ENCODE data around the gene ATAT1.
A peak's percentile ranks its signal among the peaks of the same experiment; 100 is the strongest.

Gene ATAT1

DNA sequence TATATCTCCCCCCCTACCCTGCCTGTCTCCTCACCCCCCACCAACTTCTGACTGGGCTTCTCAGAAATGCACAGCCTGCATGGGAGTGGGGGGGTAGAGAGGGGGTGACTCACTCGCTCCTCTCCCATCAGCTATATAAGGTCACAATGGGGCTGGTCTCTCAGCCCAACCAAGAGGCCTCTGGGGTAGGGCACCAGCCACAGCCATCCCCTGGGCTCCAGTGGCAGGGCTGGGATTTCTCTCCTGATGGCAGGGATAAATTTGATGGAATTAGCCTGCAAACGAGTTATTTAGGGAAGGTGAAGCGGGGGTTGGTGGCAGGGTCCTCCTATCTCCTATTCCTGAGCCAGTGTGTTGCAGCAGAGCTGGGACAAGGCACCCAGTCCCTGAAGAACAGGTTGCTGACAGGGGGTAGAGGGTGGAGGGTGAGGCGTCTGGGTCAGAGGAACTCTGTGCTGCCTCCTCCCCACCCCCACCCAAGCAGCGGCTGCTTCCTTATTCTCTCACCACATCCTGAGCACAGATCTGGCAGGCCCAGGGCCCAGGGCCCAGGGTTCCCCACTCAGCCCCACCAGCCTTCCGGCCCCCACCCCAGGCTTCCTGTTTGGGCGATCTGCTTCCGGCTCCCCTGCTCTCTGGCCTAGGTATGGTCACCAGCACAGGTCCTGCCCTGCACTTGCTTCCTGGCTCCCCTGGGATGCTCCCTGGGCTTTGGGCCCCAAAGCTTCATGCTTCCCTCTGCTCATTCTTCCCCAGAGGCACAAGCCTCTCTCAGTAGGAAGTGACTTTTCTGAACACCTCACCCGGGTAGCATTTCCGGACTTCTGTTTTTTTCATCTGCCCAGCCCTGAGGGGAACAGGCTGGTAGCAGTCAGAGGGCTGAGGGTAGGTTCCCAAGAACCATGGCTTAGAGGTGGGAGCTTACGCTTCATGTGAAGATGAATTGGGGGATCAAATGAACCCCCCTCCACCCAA is 55.8 kb downstream of the ATAT1 start:
- peak; percentile 65 for ATAC-seq
- TF ChIP-seq ESRRG (CRISPR knock-in tag; IDR thresholded peaks at IDR 0.05) = no peak
- TF ChIP-seq, protein P1, sequence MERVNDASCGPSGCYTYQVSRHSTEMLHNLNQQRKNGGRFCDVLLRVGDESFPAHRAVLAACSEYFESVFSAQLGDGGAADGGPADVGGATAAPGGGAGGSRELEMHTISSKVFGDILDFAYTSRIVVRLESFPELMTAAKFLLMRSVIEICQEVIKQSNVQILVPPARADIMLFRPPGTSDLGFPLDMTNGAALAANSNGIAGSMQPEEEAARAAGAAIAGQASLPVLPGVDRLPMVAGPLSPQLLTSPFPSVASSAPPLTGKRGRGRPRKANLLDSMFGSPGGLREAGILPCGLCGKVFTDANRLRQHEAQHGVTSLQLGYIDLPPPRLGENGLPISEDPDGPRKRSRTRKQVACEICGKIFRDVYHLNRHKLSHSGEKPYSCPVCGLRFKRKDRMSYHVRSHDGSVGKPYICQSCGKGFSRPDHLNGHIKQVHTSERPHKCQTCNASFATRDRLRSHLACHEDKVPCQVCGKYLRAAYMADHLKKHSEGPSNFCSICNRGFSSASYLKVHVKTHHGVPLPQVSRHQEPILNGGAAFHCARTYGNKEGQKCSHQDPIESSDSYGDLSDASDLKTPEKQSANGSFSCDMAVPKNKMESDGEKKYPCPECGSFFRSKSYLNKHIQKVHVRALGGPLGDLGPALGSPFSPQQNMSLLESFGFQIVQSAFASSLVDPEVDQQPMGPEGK (CRISPR knock-in tag; IDR thresholded peaks at IDR 0.05; ENCODE audit: borderline replicate concordance) = peak; percentile 46; the same call in 1 of the 2 replicates

DNA sequence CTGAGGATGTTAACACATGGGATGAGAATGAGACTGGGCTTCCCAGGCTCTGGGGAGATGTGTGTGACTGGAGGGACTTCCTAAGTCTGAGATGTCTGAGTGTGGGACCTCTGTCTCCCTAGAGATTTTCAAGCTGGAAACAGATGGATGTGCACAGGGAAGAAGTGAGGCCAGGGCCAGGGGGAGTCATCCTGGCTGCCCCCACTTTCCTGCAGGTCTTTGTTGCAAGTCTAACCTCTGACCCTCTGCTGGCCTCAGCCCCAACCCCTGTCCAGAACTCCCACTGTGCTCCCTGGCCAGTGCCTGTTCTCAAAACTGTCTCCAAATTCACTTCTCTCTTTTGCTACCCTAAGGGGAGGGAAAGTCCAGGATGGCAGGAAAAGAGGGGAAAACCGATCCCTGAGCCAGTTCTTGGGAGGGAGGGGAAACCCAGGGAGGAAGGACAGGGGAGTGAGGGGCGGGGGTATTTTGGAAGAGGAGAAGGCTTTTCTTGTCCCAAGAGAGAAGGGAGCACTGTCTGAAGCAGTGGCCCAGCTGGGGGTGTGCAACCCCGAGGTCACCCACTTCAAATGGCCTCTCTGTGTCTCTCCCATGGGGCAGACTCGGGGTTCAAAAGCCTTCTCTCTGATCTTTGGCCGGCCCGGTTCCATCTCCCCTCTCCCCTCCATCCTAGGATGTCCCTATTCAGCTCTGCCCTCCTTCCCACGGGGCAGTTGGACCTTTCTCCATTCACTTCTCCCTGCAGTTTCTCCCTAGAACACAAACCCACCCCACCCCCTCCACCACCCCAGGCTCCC is 56.7 kb downstream of the ATAT1 start:
- TF ChIP-seq TOX (CRISPR knock-in tag; IDR thresholded peaks at IDR 0.05; ENCODE audit: borderline replicate concordance) (no peak), SNAI2 (CRISPR knock-in tag; IDR thresholded peaks at IDR 0.05) (no peak), RARB (CRISPR knock-in tag; IDR thresholded peaks at IDR 0.05) (no peak), ESRRG (CRISPR knock-in tag; IDR thresholded peaks at IDR 0.05) (no peak), ZFP3 (CRISPR knock-in tag; IDR thresholded peaks at IDR 0.05) (no peak)
- TF ChIP-seq, protein P2, sequence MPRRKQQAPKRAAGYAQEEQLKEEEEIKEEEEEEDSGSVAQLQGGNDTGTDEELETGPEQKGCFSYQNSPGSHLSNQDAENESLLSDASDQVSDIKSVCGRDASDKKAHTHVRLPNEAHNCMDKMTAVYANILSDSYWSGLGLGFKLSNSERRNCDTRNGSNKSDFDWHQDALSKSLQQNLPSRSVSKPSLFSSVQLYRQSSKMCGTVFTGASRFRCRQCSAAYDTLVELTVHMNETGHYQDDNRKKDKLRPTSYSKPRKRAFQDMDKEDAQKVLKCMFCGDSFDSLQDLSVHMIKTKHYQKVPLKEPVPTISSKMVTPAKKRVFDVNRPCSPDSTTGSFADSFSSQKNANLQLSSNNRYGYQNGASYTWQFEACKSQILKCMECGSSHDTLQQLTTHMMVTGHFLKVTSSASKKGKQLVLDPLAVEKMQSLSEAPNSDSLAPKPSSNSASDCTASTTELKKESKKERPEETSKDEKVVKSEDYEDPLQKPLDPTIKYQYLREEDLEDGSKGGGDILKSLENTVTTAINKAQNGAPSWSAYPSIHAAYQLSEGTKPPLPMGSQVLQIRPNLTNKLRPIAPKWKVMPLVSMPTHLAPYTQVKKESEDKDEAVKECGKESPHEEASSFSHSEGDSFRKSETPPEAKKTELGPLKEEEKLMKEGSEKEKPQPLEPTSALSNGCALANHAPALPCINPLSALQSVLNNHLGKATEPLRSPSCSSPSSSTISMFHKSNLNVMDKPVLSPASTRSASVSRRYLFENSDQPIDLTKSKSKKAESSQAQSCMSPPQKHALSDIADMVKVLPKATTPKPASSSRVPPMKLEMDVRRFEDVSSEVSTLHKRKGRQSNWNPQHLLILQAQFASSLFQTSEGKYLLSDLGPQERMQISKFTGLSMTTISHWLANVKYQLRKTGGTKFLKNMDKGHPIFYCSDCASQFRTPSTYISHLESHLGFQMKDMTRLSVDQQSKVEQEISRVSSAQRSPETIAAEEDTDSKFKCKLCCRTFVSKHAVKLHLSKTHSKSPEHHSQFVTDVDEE (CRISPR knock-in tag; IDR thresholded peaks at IDR 0.05) = no peak
- TF ChIP-seq, protein P3, sequence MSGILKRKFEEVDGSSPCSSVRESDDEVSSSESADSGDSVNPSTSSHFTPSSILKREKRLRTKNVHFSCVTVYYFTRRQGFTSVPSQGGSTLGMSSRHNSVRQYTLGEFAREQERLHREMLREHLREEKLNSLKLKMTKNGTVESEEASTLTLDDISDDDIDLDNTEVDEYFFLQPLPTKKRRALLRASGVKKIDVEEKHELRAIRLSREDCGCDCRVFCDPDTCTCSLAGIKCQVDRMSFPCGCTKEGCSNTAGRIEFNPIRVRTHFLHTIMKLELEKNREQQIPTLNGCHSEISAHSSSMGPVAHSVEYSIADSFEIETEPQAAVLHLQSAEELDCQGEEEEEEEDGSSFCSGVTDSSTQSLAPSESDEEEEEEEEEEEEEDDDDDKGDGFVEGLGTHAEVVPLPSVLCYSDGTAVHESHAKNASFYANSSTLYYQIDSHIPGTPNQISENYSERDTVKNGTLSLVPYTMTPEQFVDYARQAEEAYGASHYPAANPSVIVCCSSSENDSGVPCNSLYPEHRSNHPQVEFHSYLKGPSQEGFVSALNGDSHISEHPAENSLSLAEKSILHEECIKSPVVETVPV (CRISPR knock-in tag; IDR thresholded peaks at IDR 0.05) = no peak
- ATAC-seq = no peak

DNA sequence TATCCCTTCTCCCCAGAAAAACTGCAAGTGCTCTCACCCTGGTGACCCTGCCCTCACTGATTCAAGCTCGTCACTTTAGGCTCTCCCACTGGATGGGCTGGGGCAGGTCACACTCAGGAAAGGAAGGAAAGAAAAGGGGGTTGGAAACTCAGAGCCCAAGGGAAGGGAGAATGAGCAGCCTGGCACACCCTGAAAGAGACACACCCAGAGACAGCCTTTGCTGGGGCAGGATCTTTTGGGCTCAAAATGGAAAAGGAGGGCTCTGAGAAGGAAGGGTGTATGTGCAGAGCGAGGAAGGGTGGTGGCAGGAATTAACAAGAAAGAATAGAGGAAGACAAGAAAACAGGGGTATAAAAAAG is 57.3 kb downstream of the ATAT1 start:
- ATAC-seq = no peak
- TF ChIP-seq GLIS3 (CRISPR knock-in tag; IDR thresholded peaks at IDR 0.05) = no peak
- TF ChIP-seq, protein P1 (CRISPR knock-in tag; IDR thresholded peaks at IDR 0.05; ENCODE audit: borderline replicate concordance) = no peak

DNA sequence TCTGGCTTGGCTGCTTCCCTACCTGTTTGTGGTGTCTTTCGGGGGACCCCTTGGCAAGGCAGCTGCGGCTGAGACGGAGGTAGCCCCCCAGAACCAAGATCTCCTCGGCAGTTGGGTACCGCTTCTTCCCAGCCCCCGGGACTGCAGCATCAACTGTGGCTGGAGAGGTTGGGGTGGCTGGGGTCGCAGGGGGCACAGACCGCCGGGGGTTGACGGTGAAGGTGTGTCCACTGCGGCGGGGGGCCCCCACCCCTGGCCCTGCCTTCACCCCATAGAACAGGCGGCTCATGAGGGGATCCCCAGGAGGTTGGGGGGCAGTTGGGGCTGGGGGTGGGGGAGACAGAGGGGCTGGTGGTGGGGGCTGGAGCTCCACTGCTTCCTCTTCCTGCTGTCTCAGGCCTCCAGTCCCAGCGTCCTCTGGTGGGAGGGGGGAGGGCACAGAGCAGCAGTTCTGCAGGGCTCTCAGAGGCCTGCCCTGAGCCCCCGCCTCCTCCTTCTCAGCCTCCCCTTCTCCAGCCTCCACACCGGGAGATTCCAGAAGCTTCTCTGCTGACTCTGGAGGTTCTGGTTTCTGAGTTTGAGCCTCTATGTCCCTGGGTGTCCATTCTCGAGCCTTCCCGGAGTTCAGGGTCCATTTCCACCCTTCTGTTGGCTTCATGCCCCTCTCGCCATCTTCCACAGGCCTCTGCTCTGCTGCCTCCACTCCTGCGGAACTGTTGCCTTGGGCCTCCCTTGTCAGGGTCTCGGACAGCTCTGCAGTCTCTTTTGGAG is 57.9 kb downstream of the ATAT1 start:
- no peak for ATAC-seq
- TF ChIP-seq, protein P4, sequence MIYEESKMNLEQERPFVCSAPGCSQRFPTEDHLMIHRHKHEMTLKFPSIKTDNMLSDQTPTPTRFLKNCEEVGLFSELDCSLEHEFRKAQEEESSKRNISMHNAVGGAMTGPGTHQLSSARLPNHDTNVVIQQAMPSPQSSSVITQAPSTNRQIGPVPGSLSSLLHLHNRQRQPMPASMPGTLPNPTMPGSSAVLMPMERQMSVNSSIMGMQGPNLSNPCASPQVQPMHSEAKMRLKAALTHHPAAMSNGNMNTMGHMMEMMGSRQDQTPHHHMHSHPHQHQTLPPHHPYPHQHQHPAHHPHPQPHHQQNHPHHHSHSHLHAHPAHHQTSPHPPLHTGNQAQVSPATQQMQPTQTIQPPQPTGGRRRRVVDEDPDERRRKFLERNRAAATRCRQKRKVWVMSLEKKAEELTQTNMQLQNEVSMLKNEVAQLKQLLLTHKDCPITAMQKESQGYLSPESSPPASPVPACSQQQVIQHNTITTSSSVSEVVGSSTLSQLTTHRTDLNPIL (CRISPR knock-in tag; IDR thresholded peaks at IDR 0.05; ENCODE audit: low read depth) = no peak
- TF ChIP-seq, protein P1 (CRISPR knock-in tag; IDR thresholded peaks at IDR 0.05; ENCODE audit: borderline replicate concordance) = no peak
- TF ChIP-seq PPARA (CRISPR knock-in tag; IDR thresholded peaks at IDR 0.05; ENCODE audit: borderline replicate concordance) = no peak
- no peak for TF ChIP-seq ZFP3 (CRISPR knock-in tag; IDR thresholded peaks at IDR 0.05)
- TF ChIP-seq ZC3H10 (CRISPR knock-in tag; IDR thresholded peaks at IDR 0.05) = no peak
- TF ChIP-seq, protein P2 (CRISPR knock-in tag; IDR thresholded peaks at IDR 0.05) = no peak
- TF ChIP-seq OSR1 (CRISPR knock-in tag; IDR thresholded peaks at IDR 0.05) = no peak
- TF ChIP-seq, protein P3 (CRISPR knock-in tag; IDR thresholded peaks at IDR 0.05) = no peak
- TF ChIP-seq ESRRG (CRISPR knock-in tag; IDR thresholded peaks at IDR 0.05) = no peak
